ENCODE results near the gene LRMDA. TPM values are rescaled to one million over a fixed set of nuclear protein-coding genes. Genes with fewer than 3 reads are reported as not detected.

LRMDA gene
- polyA plus RNA-seq, 3 donors, result 39.8 to 59.6 (median 56.4) TPM

GRCh38 chr10:76342996-76343395 is 911.6 kb downstream of the LRMDA start:
- Mint-ChIP-seq H3K27ac (no peak overlapping the region), H3K4me3 (no peak overlapping the region), H3K4me1 (no peaks in the 10 kb centered on the region), H3K27me3 (ENCODE audit: low read depth in 3 of 3) (peaks cover 0 to under 1% (median 0%) of the 10 kb centered on the region in 3 donors), H3K9me3 (peaks cover 0 to 10% (median 4%) of the 10 kb centered on the region in 7 donors), H3K36me3 (peaks cover 1 to 2% of the 10 kb centered on the region in 2 donors)
- Histone ChIP-seq H3K27me3 (ENCODE audit: control insufficient read depth in 2 of 2, insufficient read depth in 2 of 2, low read length in 2 of 2) (no peaks in the 10 kb centered on the region), H3K79me2 (ENCODE audit: insufficient read depth, low read length) (no peaks in the 10 kb centered on the region), H3K9ac (ENCODE audit: insufficient read depth, low read length, poor library complexity, severe bottlenecking) (no peak overlapping the region), H3K36me3 (replicated peaks in 1 of 2; ENCODE audit: control insufficient read depth in 1 of 2, insufficient read depth in 2 of 2, low read length in 2 of 2) (no peaks in the 10 kb centered on the region), H3K9me3 (replicated peaks in 1 of 2; ENCODE audit: control insufficient read depth in 1 of 2, insufficient read depth in 1 of 2, low read length in 2 of 2) (peaks cover 4 to 11% of the 10 kb centered on the region in 2 donors), H3K4me2 (replicated peaks; ENCODE audit: extremely low read depth, low read length, poor library complexity, severe bottlenecking) (no peak overlapping the region), H3K27ac (ENCODE audit: low read depth in 1 of 2, low read length in 2 of 2) (no peak overlapping the region), H3K4me1 (ENCODE audit: control insufficient read depth in 1 of 2, insufficient read depth in 2 of 2, low read length in 2 of 2) (no peaks in the 10 kb centered on the region), H4K20me1 (ENCODE audit: insufficient read depth, low read length) (no peaks in the 10 kb centered on the region), H3K4me3 (replicated peaks in 1 of 3; ENCODE audit: low read depth in 2 of 3, low read length in 3 of 3) (no peak overlapping the region), H2AFZ (ENCODE audit: insufficient read depth, low read depth, low read length, poor library complexity, severe bottlenecking) (no peak overlapping the region)
- DNase-seq, result no peak
- intact Hi-C loops (cut with micrococcal nuclease), result no loop called here
- no peak for TF ChIP-seq CTCF (IDR thresholded peaks at IDR 0.05)

DNA sequence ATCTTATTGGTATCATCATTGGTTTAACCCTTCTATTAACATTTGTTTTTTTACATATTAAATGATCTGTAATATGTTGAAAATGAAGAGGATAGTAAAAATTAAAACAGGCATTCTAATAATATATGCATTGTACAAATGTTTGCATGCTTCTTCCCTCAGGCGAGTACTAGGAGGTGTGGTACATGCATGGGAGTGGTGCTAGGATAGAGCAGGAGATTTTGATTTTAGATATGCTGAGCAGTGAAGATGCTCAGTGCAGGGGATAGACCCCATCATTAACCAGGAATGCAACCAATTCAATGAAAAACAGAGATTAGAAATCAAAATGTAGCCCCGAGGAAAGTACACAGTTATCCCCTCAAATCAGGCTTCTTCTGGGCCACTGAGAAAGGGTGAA is 916.4 kb downstream of the LRMDA start:
- Mint-ChIP-seq H3K27ac (no peak overlapping the region), H3K36me3 (peaks cover 2 to 3% of the 10 kb centered on the region in 2 donors), H3K4me1 (no peaks in the 10 kb centered on the region), H3K27me3 (ENCODE audit: low read depth in 3 of 3) (peaks cover 0 to 2% (median 0%) of the 10 kb centered on the region in 3 donors), H3K4me3 (no peak overlapping the region), H3K9me3 (peaks cover 2 to 5% (median 4%) of the 10 kb centered on the region in 7 donors)
- Histone ChIP-seq H3K27me3 (ENCODE audit: control insufficient read depth in 2 of 2, insufficient read depth in 2 of 2, low read length in 2 of 2) (no peaks in the 10 kb centered on the region), H3K4me1 (ENCODE audit: control insufficient read depth in 1 of 2, insufficient read depth in 2 of 2, low read length in 2 of 2) (no peaks in the 10 kb centered on the region), H3K27ac (ENCODE audit: low read depth in 1 of 2, low read length in 2 of 2) (no peak overlapping the region), H3K9me3 (replicated peaks in 1 of 2; ENCODE audit: control insufficient read depth in 1 of 2, insufficient read depth in 1 of 2, low read length in 2 of 2) (peaks cover 4 to 11% of the 10 kb centered on the region in 2 donors), H3K4me3 (replicated peaks in 1 of 3; ENCODE audit: low read depth in 2 of 3, low read length in 3 of 3) (no peak overlapping the region), H3K36me3 (replicated peaks in 1 of 2; ENCODE audit: control insufficient read depth in 1 of 2, insufficient read depth in 2 of 2, low read length in 2 of 2) (no peaks in the 10 kb centered on the region), H3K4me2 (replicated peaks; ENCODE audit: extremely low read depth, low read length, poor library complexity, severe bottlenecking) (no peak overlapping the region), H4K20me1 (ENCODE audit: insufficient read depth, low read length) (no peaks in the 10 kb centered on the region), H3K9ac (ENCODE audit: insufficient read depth, low read length, poor library complexity, severe bottlenecking) (no peak overlapping the region), H2AFZ (ENCODE audit: insufficient read depth, low read depth, low read length, poor library complexity, severe bottlenecking) (no peak overlapping the region), H3K79me2 (ENCODE audit: insufficient read depth, low read length) (no peaks in the 10 kb centered on the region)
- no peak for TF ChIP-seq CTCF (IDR thresholded peaks at IDR 0.05)
- WGBS (ENCODE audit: insufficient coverage), result 100% methylated on average over 1 of the region's 2 CpGs
- no peak for DNase-seq
- intact Hi-C loops (cut with micrococcal nuclease), result no loop called here

Measured in CD14-positive monocyte (primary cell).